IMR-90 (cell line): Measurements from ENCODE around the gene DAAM2. TPM values are rescaled to one million over a fixed set of nuclear protein-coding genes. Genes with fewer than 3 reads are reported as not detected.
A peak's percentile ranks its signal among the peaks of the same experiment; 100 is the strongest.

ENCODE experiments used
- ATAC-seq: fragments of 200-7000 bp; cut with Tn5 transposase; 2 replicates; pipeline ENCODE4 v1.9.1; 2020; ENCODE audit warnings: low read depth, mild to moderate bottlenecking, moderate library complexity
- BruUV-seq: library from RNA; stranded (reverse); fragments of 400-500 nt; replicated peaks from 2 replicates; lab custom pipeline; 2021; lab: Mats Ljungman, UMichigan
- CTCF ChIA-PET: fragments of 300-600 bp; formaldehyde crosslinking; extraction: SDS; loops from one replicate; lab custom pipeline; 2021; ENCODE audit warnings: antibody characterized with exemption; lab: Yijun Ruan, JAX
- POLR2A ChIA-PET: fragments of 300-600 bp; sonication (Branson Sonifier 250); formaldehyde crosslinking; loops from one replicate; lab custom pipeline; 2022; ENCODE audit warnings: antibody characterized with exemption; ENCODE audit not compliant: unreplicated experiment; lab: Charles Lee
- DNase-seq: peaks from one replicate; pipeline ENCODE4 v3.0.0; 2013
- H2AFZ ChIP-seq: replicated peaks from 2 replicates; pipeline ENCODE3; 2013; ENCODE audit warnings: low read length, mild to moderate bottlenecking; ENCODE audit not compliant: poor library complexity
- H2AK5ac ChIP-seq: 2 replicates; pipeline ENCODE4 v1.6.1; 2013; ENCODE audit warnings: low read depth, low read length, inconsistent platforms
- H2AK9ac ChIP-seq: replicated peaks from 2 replicates; pipeline ENCODE3; 2013; ENCODE audit warnings: mild to moderate bottlenecking, low read depth, low read length, moderate library complexity; ENCODE audit not compliant: poor library complexity
- H2BK120ac ChIP-seq: 2 replicates; pipeline ENCODE4 v1.6.1; 2013; ENCODE audit warnings: low read depth, low read length, inconsistent platforms
- H2BK15ac ChIP-seq: 3 replicates; pipeline ENCODE4 v1.6.1; 2013; ENCODE audit warnings: low read depth, low read length, inconsistent platforms
- H2BK20ac ChIP-seq: 2 replicates; pipeline ENCODE4 v1.6.1; 2013; ENCODE audit warnings: low read depth, mild to moderate bottlenecking, inconsistent platforms, low read length, moderate library complexity
- H2BK5ac ChIP-seq: 2 replicates; pipeline ENCODE4 v1.6.1; 2013; ENCODE audit warnings: mild to moderate bottlenecking, low read depth, low read length, inconsistent platforms; ENCODE audit not compliant: poor library complexity, severe bottlenecking
- H3K14ac ChIP-seq: replicated peaks from 2 replicates; pipeline ENCODE4 v1.6.1; 2013; ENCODE audit warnings: low read depth, low read length, inconsistent platforms
- H3K18ac ChIP-seq: 2 replicates; pipeline ENCODE4 v1.6.1; 2013; ENCODE audit warnings: low read depth, low read length, control low read depth
- H3K23ac ChIP-seq: 2 replicates; pipeline ENCODE4 v1.6.1; 2013; ENCODE audit warnings: low read depth, low read length, inconsistent platforms
- H3K27ac ChIP-seq: 2 replicates; pipeline ENCODE4 v1.5.1; 2013; ENCODE audit warnings: mild to moderate bottlenecking, control low read depth, low read length; ENCODE audit not compliant: insufficient read depth
- H3K27me3 ChIP-seq: 2 replicates; pipeline ENCODE4 v1.6.1; 2013; ENCODE audit warnings: low read length; ENCODE audit not compliant: control insufficient read depth, insufficient read depth
- H3K36me3 ChIP-seq: 2 replicates; pipeline ENCODE4 v1.6.1; 2013; ENCODE audit warnings: low read length, mixed read lengths; ENCODE audit not compliant: control insufficient read depth, insufficient read depth
- H3K4ac ChIP-seq: 2 replicates; pipeline ENCODE4 v1.6.1; 2013; ENCODE audit warnings: low read depth, low read length, inconsistent platforms
- H3K4me1 ChIP-seq: 2 replicates; pipeline ENCODE4 v1.6.1; 2013; ENCODE audit warnings: low read length, mixed read lengths; ENCODE audit not compliant: control insufficient read depth, insufficient read depth
- H3K4me2 ChIP-seq: 2 replicates; pipeline ENCODE4 v1.6.1; 2013; ENCODE audit warnings: low read depth, mild to moderate bottlenecking, control low read depth, low read length, moderate library complexity
- H3K4me3 ChIP-seq: 2 replicates; pipeline ENCODE4 v1.5.1; 2013; ENCODE audit warnings: low read depth, mild to moderate bottlenecking, control low read depth, low read length, moderate library complexity; ENCODE audit not compliant: insufficient read depth
- H3K56ac ChIP-seq: 2 replicates; pipeline ENCODE4 v1.6.1; 2013; ENCODE audit warnings: low read length, inconsistent platforms; ENCODE audit not compliant: insufficient read depth; ENCODE audit errors: extremely low read depth
- H3K79me1 ChIP-seq, 2 experiments: 2 replicates each; pipeline ENCODE4 v1.6.1; 2013; ENCODE audit warnings: low read length in 2 of 2, inconsistent platforms in 1 of 2, low read depth in 1 of 2
- H3K9ac ChIP-seq: 2 replicates; pipeline ENCODE4 v1.6.1; 2013; ENCODE audit warnings: low read depth, low read length, control low read depth
- H3K9me1 ChIP-seq: 2 replicates; pipeline ENCODE4 v1.6.1; 2013; ENCODE audit warnings: low read length, inconsistent platforms; ENCODE audit not compliant: insufficient read depth
- H3K9me3 ChIP-seq: 2 replicates; pipeline ENCODE4 v1.6.1; 2013; ENCODE audit warnings: low read length; ENCODE audit not compliant: control insufficient read depth, insufficient read depth
- H4K20me1 ChIP-seq: 2 replicates; pipeline ENCODE4 v1.6.1; 2013; ENCODE audit warnings: low read length, inconsistent platforms; ENCODE audit not compliant: insufficient read depth
- H4K5ac ChIP-seq: 2 replicates; pipeline ENCODE4 v1.6.1; 2013; ENCODE audit warnings: mild to moderate bottlenecking, low read depth, low read length, control low read depth
- H4K8ac ChIP-seq, 2 experiments: 2 replicates each; pipeline ENCODE4 v1.6.1; 2013; ENCODE audit warnings: low read depth in 2 of 2, low read length in 2 of 2, control low read depth in 1 of 2, inconsistent platforms in 1 of 2
- H4K91ac ChIP-seq: 2 replicates; pipeline ENCODE4 v1.6.1; 2013; ENCODE audit warnings: low read depth, low read length, inconsistent platforms; ENCODE audit not compliant: insufficient read depth
- BHLHE40 ChIP-seq: fragments of 150-350 bp; IDR thresholded peaks from 2 replicates; pipeline ENCODE4 v1.6.1; 2016; ENCODE audit warnings: mild to moderate bottlenecking, low read depth, low read length
- CEBPB ChIP-seq: IDR thresholded peaks from 2 replicates; pipeline ENCODE4 v1.6.1; 2012; ENCODE audit warnings: low read depth, low read length, improper control_type of control experiment
- RAD21 ChIP-seq: IDR thresholded peaks from 2 replicates; pipeline ENCODE4 v1.6.1; 2012; ENCODE audit warnings: low read length, improper control_type of control experiment
- RCOR1 ChIP-seq: IDR thresholded peaks from 2 replicates; pipeline ENCODE4 v1.6.1; 2012; ENCODE audit warnings: mild to moderate bottlenecking, low read length, improper control_type of control experiment; ENCODE audit not compliant: insufficient replicate concordance
- WGBS, 2 experiments: methylation state at CpG; one replicate each; pipeline versions ENCODE4 v1.1.5 to v1.1.7; 2013; ENCODE audit warnings: missing lambda C conversion rate in 2 of 2; ENCODE audit not compliant: insufficient read length in 1 of 2; ENCODE audit errors: extremely low coverage in 2 of 2; 5-methylcytosine and 5-hydroxymethylcytosine counted together
- dilution Hi-C: fragments of 300-500 bp; cut with HindIII; formaldehyde crosslinking; loops from one replicate; pipeline ENCODE4 v1.14.3; 2018; ENCODE audit warnings: low sequenced_read_pairs; ENCODE audit not compliant: unreplicated experiment
- in situ Hi-C: fragments of 300-500 bp; cut with MboI; formaldehyde crosslinking; loops from 3 replicates; pipeline ENCODE4 v1.14.3; 2019; ENCODE audit warnings: low sequenced_read_pairs, inconsistent platforms, mixed read lengths
- intact Hi-C: fragments of 100-400 bp; cut with micrococcal nuclease; formaldehyde crosslinking; loops from 2 replicates; pipeline ENCODE4 v1.10.0; 2022
- polyA plus RNA-seq, 3 experiments: library from polyadenylated mRNA; depleted of rRNA; stranded (reverse); fragments of >200 nt; gene quantifications; 2 replicates each; pipeline ENCODE4 v1.2.3, GENCODE V29; 2012; ENCODE audit warnings: low replicate concordance in 1 of 3
- total RNA-seq: library from RNA; depleted of rRNA; stranded (reverse); fragments of >200 nt; gene quantifications from 2 replicates; pipeline ENCODE4 v1.2.3, GENCODE V29; 2012
- TF ChIP-seq, protein P1 (sequence below): fragments of 150-350 bp; IDR thresholded peaks from 2 replicates; pipeline ENCODE4 v1.6.1; 2017; ENCODE audit warnings: mild to moderate bottlenecking, antibody characterized with exemption, low read length, low read depth

The DAAM2 gene
- total and polyA plus RNA-seq, 2 of the 4 experiments (the other 2 are of a cell fraction): 11.2 to 12.9 TPM

DNA sequence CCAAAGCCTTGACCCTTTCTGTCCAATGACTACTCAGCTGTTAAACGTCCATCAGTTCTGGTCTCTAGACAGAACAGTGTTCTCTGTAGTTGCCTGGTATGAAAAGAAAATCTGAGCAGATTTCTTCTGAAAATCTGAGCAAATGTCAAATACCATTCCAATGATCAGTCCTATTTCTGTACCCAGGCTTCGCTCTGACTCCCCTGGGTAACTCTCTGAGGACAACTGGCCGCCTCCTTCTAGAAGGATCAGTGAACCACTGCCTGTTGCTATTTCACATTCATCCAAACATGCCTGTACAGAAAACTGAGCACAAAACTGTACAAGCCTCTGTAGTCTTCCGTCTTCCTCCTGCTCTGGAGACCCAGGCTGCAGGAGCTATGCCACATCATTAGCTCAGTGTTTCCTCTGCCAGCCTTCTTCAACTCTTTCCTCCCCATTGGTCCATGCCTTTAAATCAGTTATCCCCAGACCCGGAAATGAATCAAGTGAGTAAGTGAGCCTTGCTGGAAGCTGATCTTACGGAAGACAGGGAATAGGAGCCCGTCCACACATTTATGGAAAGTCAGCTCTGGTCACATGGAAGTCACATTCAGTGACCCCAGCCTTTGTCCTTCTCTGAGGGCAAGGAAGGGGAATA, 63.3 kb downstream of the DAAM2 start:
- no peak overlapping the region for H2BK120ac ChIP-seq
- H3K36me3 ChIP-seq: peaks cover 7% of the 10 kb centered on the region; the same call in 1 of the 2 replicates
- no peak overlapping the region for H2AK5ac ChIP-seq
- 80% methylated on average over 2 of the region's 7 CpGs; no CpG with 5 or more reads in 1 of the 2 experiments for WGBS, 2 experiments
- H4K5ac ChIP-seq: no peak overlapping the region
- ChIA-PET POLR2A (no interaction called here), CTCF (interaction anchor here (2.4 kb wide), 1 partner anchor 9 kb away, joined by 17 read pairs; no protein-coding TSS in a partner anchor)
- H3K9ac ChIP-seq: no peak overlapping the region
- peaks cover 13% of the 10 kb centered on the region for H3K4me1 ChIP-seq
- H2AFZ ChIP-seq: no peak overlapping the region
- no peak overlapping the region; the same call in 1 of the 2 replicates for H3K4ac ChIP-seq
- H2AK9ac ChIP-seq: peak overlapping the region; percentile 12
- no peaks in the 10 kb centered on the region for H3K9me3 ChIP-seq
- no peaks in the 10 kb centered on the region for H3K27me3 ChIP-seq
- no peak overlapping the region for H2BK5ac ChIP-seq
- DNase-seq (peak; percentile 22), ATAC-seq (peak; percentile 66; the same call in 1 of the 2 replicates)
- H3K56ac ChIP-seq: no peak overlapping the region
- TF ChIP-seq RCOR1: no peak
- TF ChIP-seq, protein P1, sequence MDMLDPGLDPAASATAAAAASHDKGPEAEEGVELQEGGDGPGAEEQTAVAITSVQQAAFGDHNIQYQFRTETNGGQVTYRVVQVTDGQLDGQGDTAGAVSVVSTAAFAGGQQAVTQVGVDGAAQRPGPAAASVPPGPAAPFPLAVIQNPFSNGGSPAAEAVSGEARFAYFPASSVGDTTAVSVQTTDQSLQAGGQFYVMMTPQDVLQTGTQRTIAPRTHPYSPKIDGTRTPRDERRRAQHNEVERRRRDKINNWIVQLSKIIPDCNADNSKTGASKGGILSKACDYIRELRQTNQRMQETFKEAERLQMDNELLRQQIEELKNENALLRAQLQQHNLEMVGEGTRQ: no peak
- no peak for TF ChIP-seq BHLHE40
- no peak for TF ChIP-seq CEBPB
- no peak for TF ChIP-seq RAD21
- H3K4me2 ChIP-seq: no peak overlapping the region
- no TSS peak for BruUV-seq
- H3K79me1 ChIP-seq: 0 out of 4 replicates have a peak, but pooled peaks cover 0 to 2% of the 10 kb centered on the region in 2 experiments
- dilution Hi-C loops (no loop called here), in situ Hi-C loops (no loop called here), intact Hi-C loops (no loop called here)
- H3K4me3 ChIP-seq: no peak overlapping the region
- no peak overlapping the region for H2BK15ac ChIP-seq
- no peak overlapping the region for H2BK20ac ChIP-seq
- no peak overlapping the region for H4K91ac ChIP-seq
- no peak overlapping the region for H3K23ac ChIP-seq
- H4K8ac ChIP-seq: no peak overlapping the region
- no peak overlapping the region for H3K27ac ChIP-seq
- no peaks in the 10 kb centered on the region for H4K20me1 ChIP-seq
- no peak overlapping the region for H3K14ac ChIP-seq
- H3K9me1 ChIP-seq: no peaks in the 10 kb centered on the region; the same call in 1 of the 2 replicates
- H3K18ac ChIP-seq: no peak overlapping the region
